Fibroblast of pulmonary artery (primary cell): ENCODE measurements around the gene DALRD3.

Experiments
- DNase-seq: peaks from one replicate; pipeline ENCODE4 v3.0.0-alpha.2; 2010; ENCODE audit warnings: low read depth
- H3K4me3 ChIP-seq: replicated peaks from 2 replicates; pipeline ENCODE4 v1.5.1; 2011; ENCODE audit warnings: low read depth, mild to moderate bottlenecking, control low read depth, low read length, moderate library complexity
- CTCF ChIP-seq: IDR thresholded peaks from 2 replicates; pipeline ENCODE4 v1.5.1; 2011; ENCODE audit warnings: mild to moderate bottlenecking, control low read depth, low read length, inconsistent platforms; ENCODE audit errors: missing control alignments

The DALRD3 gene

DNA sequence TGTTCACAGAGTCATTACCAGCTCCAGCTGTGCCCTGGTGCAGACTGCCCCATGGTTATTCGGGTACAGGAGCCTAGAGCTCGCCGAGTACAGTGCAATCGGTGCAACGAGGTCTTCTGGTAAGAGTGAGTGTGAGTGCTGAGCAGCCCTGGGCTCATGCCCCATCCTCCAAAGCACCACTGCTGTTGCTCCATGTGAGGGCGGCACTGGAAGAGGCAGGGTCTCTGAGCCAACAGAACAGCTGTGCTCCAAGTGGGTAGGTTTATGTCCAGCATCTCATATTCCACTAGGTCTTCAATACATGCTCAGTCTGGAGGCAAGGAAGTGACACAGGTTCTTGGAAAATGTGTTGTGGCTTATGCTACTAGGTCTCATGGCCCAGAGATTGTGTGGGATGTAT lies 47.8 kb downstream of the DALRD3 start:
- TF ChIP-seq CTCF: no peak
- no peak for DNase-seq
- no peak overlapping the region for H3K4me3 ChIP-seq

DNA sequence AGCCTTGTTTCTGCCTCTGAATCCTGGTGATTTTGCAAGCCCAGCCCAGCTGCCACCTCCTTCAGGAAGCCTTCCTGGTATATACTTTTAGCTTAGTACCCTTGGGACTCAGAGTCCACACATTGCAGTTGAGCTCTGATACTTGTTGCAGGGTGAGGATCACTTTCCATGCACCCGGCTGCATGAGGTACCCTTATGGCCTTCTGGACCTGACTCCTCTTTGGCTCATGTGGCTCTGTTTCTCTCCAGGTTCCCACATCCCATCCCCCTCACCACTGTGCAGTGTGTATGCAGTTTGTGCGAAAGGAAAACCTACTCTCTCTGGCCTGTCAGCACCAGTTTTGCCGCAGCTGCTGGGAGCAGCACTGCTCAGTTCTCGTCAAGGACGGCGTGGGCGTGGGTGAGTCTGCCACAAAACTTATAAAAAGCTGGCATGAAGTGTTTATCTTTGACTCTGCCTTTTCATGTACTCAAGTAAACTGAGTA lies 51.5 kb downstream of the DALRD3 start:
- no peak for DNase-seq
- no peak overlapping the region for H3K4me3 ChIP-seq
- no peak for TF ChIP-seq CTCF

- DNase-seq: no peak
- TF ChIP-seq CTCF: no peak
- no peak overlapping the region for H3K4me3 ChIP-seq
These were observed 52.0 kb downstream of the DALRD3 start for GRCh38 chr3:48966367-48966766.
